Ovary (tissue), 9 donors: ENCODE results near the gene RADIL. TPM values are rescaled to one million over a fixed set of nuclear protein-coding genes. Genes with fewer than 3 reads are reported as not detected.
A peak's percentile ranks its signal among the peaks of the same experiment; 100 is the strongest.

Experiments used
- DNase-seq, 5 donors: peaks; one replicate each; pipeline ENCODE4 v3.0.0-alpha.2; 2019 to 2020
- H3K27ac ChIP-seq, 2 donors: fragments of 200-600 bp; one replicate each; pipeline versions ENCODE4 v1.5.1 to v1.8.0; 2019 to 2022
- H3K27me3 ChIP-seq: fragments of 200-600 bp; one replicate; pipeline ENCODE4 v1.8.0; 2022
- H3K36me3 ChIP-seq: fragments of 200-600 bp; sonication (generic); one replicate; pipeline ENCODE4 v1.5.1; 2019
- H3K4me1 ChIP-seq: one replicate; pipeline ENCODE4 v1.8.1; 2013; ENCODE audit warnings: mild to moderate bottlenecking, moderate library complexity; ENCODE audit not compliant: insufficient read depth
- H3K4me3 ChIP-seq: fragments of 200-600 bp; sonication (generic); one replicate; pipeline ENCODE4 v1.5.1; 2017
- H3K9me3 ChIP-seq, 2 donors: fragments of 200-600 bp in 1 of 2; sonication (generic) in 1 of 2; one replicate each; pipeline versions ENCODE4 v1.5.1 to v1.8.1; 2013 to 2019; ENCODE audit warnings: mild to moderate bottlenecking in 1 of 2, moderate library complexity in 1 of 2
- EP300 ChIP-seq: sonication (generic); formaldehyde crosslinking; IDR thresholded peaks from one replicate; pipeline ENCODE4 v1.6.1; 2017; ENCODE audit warnings: antibody characterized with exemption
- POLR2A ChIP-seq: fragments of 450-650 bp; IDR thresholded peaks from one replicate; pipeline ENCODE4 v1.6.1; 2017; ENCODE audit warnings: antibody characterized with exemption, mild to moderate bottlenecking, moderate library complexity
- WGBS, 3 donors: extraction: QIAGEN DNeasy Blood & Tissue Kit in 1 of 3; methylation state at CpG; one replicate each; pipeline versions ENCODE4 v1.1.5 to v1.1.7; 2013 to 2017; 5-methylcytosine and 5-hydroxymethylcytosine counted together
- intact Hi-C, 4 donors: fragments of 100-400 bp; cut with DNase I; formaldehyde crosslinking; loops; one replicate each; pipeline versions ENCODE4 v1.11.0 to v1.15.1; 2022 to 2023
- polyA plus RNA-seq, 2 donors: library from polyadenylated mRNA; stranded (reverse); fragments of 200-250 nt in 1 of 2; fragments of 350-450 nt in 1 of 2; fragmentation: Illumina TruSeq in 1 of 2; extraction: RNeasy Lipid Tissue Mini Kit (QIAGEN cat#74804) in 1 of 2; gene quantifications; one replicate each; pipeline ENCODE4 v1.2.3, GENCODE V29; 2013 to 2014
- total RNA-seq, 7 donors: library from RNA; depleted of rRNA in 2 of 7; stranded (reverse); fragments of >200 nt in 2 of 7; fragmentation: NEBNext Ultra II Directional in 3 of 7; extraction: Animal tissue kit (Norgen Biotek cat#: 25700) in 3 of 7; gene quantifications; one replicate each; pipeline versions ENCODE4 v1.1.0 to v1.2.4, GENCODE V29; 2016 to 2023
- TF ChIP-seq, protein P1 (sequence below), 3 donors: fragments of 450-650 bp in 2 of 3; fragments of 200-600 bp in 1 of 3; IDR thresholded peaks; one replicate each; pipeline versions ENCODE4 v1.5.1 to v1.8.0; 2016 to 2022; ENCODE audit warnings: antibody characterized with exemption in 3 of 3, mild to moderate bottlenecking in 1 of 3
- donor health status: DM: no; HTN: no; CAD: no; lungs with moderate emphysema.
- donor health status: DM: no; HTN: no; CAD: no.
- donor health status: Bipolar disorder and iron deficiency.
- donor health status: DM: yes; HTN: yes; CAD: no.
- donor health status: DM: no; HTN: no; CAD: no.
- donor health status: DM: yes; HTN: yes; CAD: no.

Gene RADIL
- total and polyA plus RNA-seq, 9 donors, result 0.98 to 5.4 (median 2.4) TPM

DNA sequence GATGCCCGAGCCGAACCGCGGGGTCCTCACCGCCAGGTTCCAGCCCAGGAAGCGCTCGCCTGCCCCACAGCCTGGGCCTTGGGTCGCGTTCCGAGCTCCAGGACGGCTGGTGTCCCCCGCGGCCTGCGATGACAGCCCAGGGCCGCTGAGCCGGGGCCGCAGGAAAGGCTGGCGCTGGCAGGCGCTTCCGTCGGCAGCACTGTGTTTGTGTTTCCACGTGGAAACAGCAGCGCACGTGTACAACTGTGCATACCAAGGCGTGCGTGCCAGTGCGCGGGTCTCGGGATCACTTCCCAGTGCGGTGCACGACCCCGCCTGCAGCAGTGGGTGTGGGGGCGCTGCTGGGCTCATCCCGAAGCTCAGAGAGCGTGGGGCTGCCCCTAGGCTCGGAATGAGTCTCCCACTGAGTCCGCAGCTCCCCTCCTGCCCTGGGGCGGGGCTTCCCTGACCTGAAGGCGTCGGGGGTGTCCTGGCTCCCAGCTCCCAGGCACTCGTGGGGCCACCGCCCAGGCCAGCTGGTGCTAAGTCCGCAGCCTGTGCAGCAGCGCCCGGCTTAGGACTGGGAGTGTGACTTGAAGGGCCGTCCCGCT lies 90.9 kb downstream of the RADIL start:
- peak in 4 of 5 donors; percentile 39 to 76 (median 62) for DNase-seq
- intact Hi-C loops, result loop anchor here in 2 of 4 donors (5.0 to 10.0 kb wide), 3 partner anchors 90 to 1805 kb away; partner anchors contain the start of gene RADIL (in 1 of the 2)
- peak overlapping the region; percentile 34 for H3K4me3 ChIP-seq
- WGBS, 3 donors, result 13 to 32% (median 16%) methylated on average over 23 to 47 of the region's 47 CpGs
- TF ChIP-seq EP300 (no peak), POLR2A (no peak)
- TF ChIP-seq, protein P1, sequence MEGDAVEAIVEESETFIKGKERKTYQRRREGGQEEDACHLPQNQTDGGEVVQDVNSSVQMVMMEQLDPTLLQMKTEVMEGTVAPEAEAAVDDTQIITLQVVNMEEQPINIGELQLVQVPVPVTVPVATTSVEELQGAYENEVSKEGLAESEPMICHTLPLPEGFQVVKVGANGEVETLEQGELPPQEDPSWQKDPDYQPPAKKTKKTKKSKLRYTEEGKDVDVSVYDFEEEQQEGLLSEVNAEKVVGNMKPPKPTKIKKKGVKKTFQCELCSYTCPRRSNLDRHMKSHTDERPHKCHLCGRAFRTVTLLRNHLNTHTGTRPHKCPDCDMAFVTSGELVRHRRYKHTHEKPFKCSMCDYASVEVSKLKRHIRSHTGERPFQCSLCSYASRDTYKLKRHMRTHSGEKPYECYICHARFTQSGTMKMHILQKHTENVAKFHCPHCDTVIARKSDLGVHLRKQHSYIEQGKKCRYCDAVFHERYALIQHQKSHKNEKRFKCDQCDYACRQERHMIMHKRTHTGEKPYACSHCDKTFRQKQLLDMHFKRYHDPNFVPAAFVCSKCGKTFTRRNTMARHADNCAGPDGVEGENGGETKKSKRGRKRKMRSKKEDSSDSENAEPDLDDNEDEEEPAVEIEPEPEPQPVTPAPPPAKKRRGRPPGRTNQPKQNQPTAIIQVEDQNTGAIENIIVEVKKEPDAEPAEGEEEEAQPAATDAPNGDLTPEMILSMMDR (IDR thresholded peaks at IDR 0.05), result no peak
- no peaks in the 10 kb centered on the region for H3K27me3 ChIP-seq
- no peaks in the 10 kb centered on the region for H3K36me3 ChIP-seq
- no peaks in the 10 kb centered on the region for H3K9me3 ChIP-seq
- H3K27ac ChIP-seq, result peak overlapping the region in 1 of 2 donors; percentile 48
- peaks cover 1% of the 10 kb centered on the region for H3K4me1 ChIP-seq

DNA sequence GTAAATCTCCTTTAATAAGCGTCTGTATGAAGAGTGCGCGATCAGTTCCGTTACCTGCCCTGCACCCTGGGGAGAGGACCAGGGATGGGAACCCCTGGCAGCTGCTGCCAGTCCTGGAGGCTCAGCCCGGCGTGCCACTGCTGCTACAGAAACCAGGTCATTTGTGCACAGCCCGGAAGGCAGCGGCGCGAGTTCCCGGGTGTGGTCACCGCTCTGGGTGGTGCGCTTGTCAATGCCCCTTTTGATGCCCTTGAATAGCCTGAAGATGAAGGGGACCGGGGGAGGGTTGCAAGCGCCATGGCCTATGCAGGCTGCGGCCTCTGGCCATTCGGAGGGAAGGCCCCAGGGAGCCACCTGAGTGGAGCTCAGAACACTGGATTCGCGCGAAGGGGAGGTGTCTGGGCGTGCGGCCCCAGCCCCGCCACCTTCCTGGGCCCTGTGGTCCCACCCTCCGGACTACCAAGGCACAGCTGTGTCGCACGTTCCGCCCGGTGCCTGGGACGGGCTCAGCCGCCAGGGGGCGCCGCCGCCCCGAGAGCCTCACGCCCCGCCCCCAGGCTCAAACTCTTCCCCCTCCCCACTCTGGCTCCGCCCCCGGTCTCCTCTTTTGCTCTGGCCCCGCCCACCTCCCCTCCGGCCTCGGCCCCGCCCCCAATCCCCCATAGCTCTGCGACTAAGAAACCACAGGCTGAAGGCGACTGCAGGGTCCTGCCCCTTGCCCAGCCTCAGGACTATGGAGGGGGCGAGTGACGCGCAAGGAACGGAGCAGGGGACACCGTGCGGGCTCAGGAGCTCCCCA lies 91.6 kb downstream of the RADIL start:
- Histone ChIP-seq H3K4me3 (peak overlapping the region; percentile 34), H3K27ac (peak overlapping the region; percentile 21 to 48), H3K4me1 (peaks cover 1% of the 10 kb centered on the region), H3K9me3 (no peaks in the 10 kb centered on the region), H3K36me3 (no peaks in the 10 kb centered on the region), H3K27me3 (no peaks in the 10 kb centered on the region)
- intact Hi-C loops, result loop anchor here in 2 of 4 donors (5.0 to 10.0 kb wide), 3 partner anchors 90 to 1805 kb away; partner anchors contain the start of gene RADIL (in 1 of the 2)
- WGBS, 3 donors, result 35 to 61% (median 39%) methylated on average over 46 to 50 of the region's 50 CpGs
- DNase-seq, result peak; percentile 77 to 94 (median 88)
- no peak for TF ChIP-seq EP300
- TF ChIP-seq, protein P1 (IDR thresholded peaks at IDR 0.05), result peak; percentile 40 to 100 (median 80)

DNA sequence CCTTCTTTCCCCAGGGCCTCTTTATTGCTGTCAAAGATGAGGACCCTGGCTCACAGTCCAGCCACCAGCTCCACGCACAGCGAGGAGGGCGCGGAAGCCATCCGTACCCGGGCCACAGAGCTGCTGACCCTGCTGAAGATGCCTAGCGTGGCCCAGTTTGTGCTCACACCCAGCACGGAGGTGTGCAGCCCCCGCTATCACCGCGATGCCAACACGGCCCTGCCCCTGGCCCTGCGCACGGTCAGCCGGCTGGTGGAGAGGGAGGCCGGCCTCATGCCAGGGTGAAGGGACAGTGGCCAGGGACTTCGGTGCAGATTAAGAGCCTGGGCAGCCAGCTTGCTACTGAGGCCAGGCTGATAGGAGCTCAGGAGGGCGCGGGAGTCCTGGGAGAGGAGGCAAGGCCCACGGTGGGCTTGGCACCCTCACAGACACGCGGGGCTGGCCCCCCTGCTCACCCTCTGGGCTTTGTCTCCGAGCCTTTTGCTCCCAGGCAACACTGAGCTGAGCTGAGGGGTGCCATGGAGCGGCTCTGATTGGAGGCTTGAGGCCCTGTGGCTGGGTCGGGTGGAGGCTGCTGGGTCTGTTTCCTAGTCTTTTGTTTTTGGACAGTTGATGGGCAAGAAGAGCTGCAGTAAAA lies 92.3 kb downstream of the RADIL start:
- peaks cover 1% of the 10 kb centered on the region for H3K4me1 ChIP-seq
- intact Hi-C loops, result loop anchor here in 2 of 4 donors (5.0 to 10.0 kb wide), 3 partner anchors 91 to 1804 kb away; partner anchors contain the start of gene RADIL (in 1 of the 2)
- no peaks in the 10 kb centered on the region for H3K27me3 ChIP-seq
- no peaks in the 10 kb centered on the region for H3K36me3 ChIP-seq
- peak in 2 of 5 donors; percentile 36 to 50 for DNase-seq
- 84 to 89% (median 86%) methylated on average over 19 to 25 of the region's 25 CpGs for WGBS, 3 donors
- TF ChIP-seq, protein P1 (IDR thresholded peaks at IDR 0.05), result no peak
- TF ChIP-seq EP300, result no peak
- TF ChIP-seq POLR2A, result no peak
- H3K4me3 ChIP-seq, result no peak overlapping the region
- H3K9me3 ChIP-seq, result no peaks in the 10 kb centered on the region
- H3K27ac ChIP-seq, result no peak overlapping the region

GRCh38 chr7:4790516-4790991 lies 93.0 kb downstream of the RADIL start:
- Histone ChIP-seq H3K27ac (no peak overlapping the region), H3K9me3 (no peaks in the 10 kb centered on the region), H3K27me3 (no peaks in the 10 kb centered on the region), H3K4me1 (peaks cover 1% of the 10 kb centered on the region), H3K36me3 (no peaks in the 10 kb centered on the region), H3K4me3 (no peak overlapping the region)
- DNase-seq, result peak in 2 of 5 donors; percentile 23 to 43
- TF ChIP-seq EP300, result no peak
- TF ChIP-seq POLR2A, result no peak
- TF ChIP-seq, protein P1 (IDR thresholded peaks at IDR 0.05), result no peak
- WGBS, 3 donors, result 89 to 91% (median 90%) methylated on average over 9 to 24 of the region's 24 CpGs
- intact Hi-C loops, result loop anchor here in 2 of 4 donors (5.0 to 10.0 kb wide), 3 partner anchors 92 to 1803 kb away; partner anchors contain the start of gene RADIL (in 1 of the 2)
